A549 (cell line): Measurements from ENCODE around the gene LHFPL2. TPM values are rescaled to one million over a fixed set of nuclear protein-coding genes. Genes with fewer than 3 reads are reported as not detected.
"Not testable (repeated sequence)": the region's sequence is repeated elsewhere in the genome, so short reads cannot be mapped to it uniquely, and the experiment has no call there.

ENCODE experiments used
- ATAC-seq, 2 experiments: fragments of 200-7000 bp in 1 of 2; fragments of >200 bp in 1 of 2; cut with Nextera tagmentation in 1 of 2; cut with Tn5 transposase in 1 of 2; 3 replicates each; pipeline versions ENCODE4 v1.8.0 to v1.9.1; 2018 to 2020; ENCODE audit warnings: mild to moderate bottlenecking in 1 of 2, moderate library complexity in 1 of 2
- CTCF ChIA-PET: fragments of 300-600 bp; sonication (Branson Sonifier 250); formaldehyde crosslinking; extraction: SDS; loops from one replicate; lab custom pipeline; 2021; ENCODE audit warnings: antibody characterized with exemption, inconsistent platforms; lab: Yijun Ruan, JAX
- POLR2A ChIA-PET: fragments of 350-600 bp; formaldehyde crosslinking; extraction: SDS; loops from one replicate; lab custom pipeline; 2021; ENCODE audit warnings: antibody characterized with exemption, inconsistent platforms; lab: Yijun Ruan, JAX
- DNase-seq, 2 experiments: peaks; one replicate each; pipeline versions ENCODE4 v3.0.0 to v3.0.0-alpha.2; 2011 to 2016; ENCODE audit warnings: low read depth in 1 of 2, low spot score in 1 of 2
- FAIRE-seq: peaks from 2 replicates; lab custom pipeline; 2011; peaks lifted over from hg19 to GRCh38; lab: Jason Lieb, UNC
- H3K27ac ChIP-seq, 2 experiments: fragments of >200 bp; sonication (Bioruptor Twin); formaldehyde crosslinking; 3 replicates each; pipeline ENCODE4 v1.5.1; 2016 to 2017
- H3K4me1 ChIP-seq: fragments of >200 bp; sonication (Bioruptor Twin); formaldehyde crosslinking; 3 replicates; pipeline ENCODE4 v1.6.1; 2016
- H3K4me2 ChIP-seq: fragments of >200 bp; sonication (Bioruptor Twin); formaldehyde crosslinking; 3 replicates; pipeline ENCODE4 v1.6.1; 2016
- H3K4me3 ChIP-seq: fragments of >200 bp; sonication (Bioruptor Twin); formaldehyde crosslinking; 3 replicates; pipeline ENCODE4 v1.5.1; 2016
- H3K9me3 ChIP-seq: fragments of >200 bp; sonication (Bioruptor Twin); formaldehyde crosslinking; 3 replicates; pipeline ENCODE4 v1.6.1; 2016
- BCL3 ChIP-seq: fragments of >200 bp; sonication (Bioruptor Twin); formaldehyde crosslinking; IDR thresholded peaks from 3 replicates; pipeline ENCODE4 v1.6.1; 2016
- CBX8 ChIP-seq: fragments of 200-600 bp; sonication (generic); IDR thresholded peaks from 2 replicates; pipeline ENCODE4 v1.6.1; 2016
- CHD2 ChIP-seq: fragments of 150-350 bp; IDR thresholded peaks from 2 replicates; pipeline ENCODE4 v1.6.1; 2014; ENCODE audit warnings: low read length; ENCODE audit not compliant: partially characterized antibody
- FOSL2 ChIP-seq, 2 experiments: fragments of 450-650 bp in 1 of 2; fragments of >200 bp in 1 of 2; sonication (Bioruptor Twin) in 1 of 2; formaldehyde crosslinking; IDR thresholded peaks; 2 replicates each; pipeline versions ENCODE4 v1.5.0 to v1.6.1; 2016 to 2020; ENCODE audit warnings: mild to moderate bottlenecking in 1 of 2, moderate library complexity in 1 of 2
- GATA3 ChIP-seq: IDR thresholded peaks from 2 replicates; pipeline ENCODE4 v1.6.1; 2012; ENCODE audit warnings: borderline replicate concordance
- HEYL ChIP-seq: fragments of 250-450 bp; sonication (Bioruptor Pico); IDR thresholded peaks from 2 replicates; pipeline ENCODE4 v1.8.0; 2021; ENCODE audit warnings: mild to moderate bottlenecking, moderate library complexity
- JUN ChIP-seq, 2 experiments: fragments of >200 bp; sonication (Bioruptor Twin); formaldehyde crosslinking; IDR thresholded peaks; 2 replicates in 1 of 2; 3 replicates in 1 of 2; pipeline ENCODE4 v1.6.1; 2016 to 2017
- JUNB ChIP-seq: fragments of >200 bp; sonication (Bioruptor Twin); formaldehyde crosslinking; IDR thresholded peaks from 2 replicates; pipeline ENCODE4 v1.6.1; 2016
- MAX ChIP-seq: IDR thresholded peaks from 2 replicates; pipeline ENCODE4 v1.6.1; 2012
- POLR2AphosphoS2 ChIP-seq: conservative IDR thresholded peaks from 2 replicates; pipeline ENCODE4 v1.6.1; 2012; ENCODE audit warnings: low read length, improper control_type of control experiment, inconsistent platforms
- TFCP2L1 ChIP-seq: fragments of 250-450 bp; sonication (Bioruptor Pico); IDR thresholded peaks from 2 replicates; pipeline ENCODE4 v1.5.0; 2021; ENCODE audit warnings: mild to moderate bottlenecking
- ZFP36 ChIP-seq: fragments of 450-650 bp; IDR thresholded peaks from 2 replicates; pipeline ENCODE4 v1.6.1; 2014; ENCODE audit warnings: borderline replicate concordance; ENCODE audit not compliant: partially characterized antibody
- WGBS: methylation state at CpG from one replicate; pipeline ENCODE4 v1.1.6; 2017; ENCODE audit errors: missing lambda C conversion rate; 5-methylcytosine and 5-hydroxymethylcytosine counted together
- polyA plus RNA-seq, 4 experiments: library from polyadenylated mRNA; depleted of rRNA in 3 of 4; stranded (reverse); fragments of >200 nt; fragmentation: RNase III in 1 of 4; extraction: RNeasy Plus Mini Kit Qiagen cat#74134 plus additional on column Dnase treatment in 1 of 4; gene quantifications; 2 replicates in 3 of 4; 3 replicates in 1 of 4; pipeline ENCODE4 v1.2.3, GENCODE V29; 2011 to 2017

The LHFPL2 gene
- polyA plus RNA-seq, 2 of the 4 experiments (the other 2 are of a cell fraction), result 24.9 to 41.7 TPM

- DNase-seq (no peak), FAIRE-seq (no peak), ATAC-seq (peak in 1 of 2 experiments; percentile 19; a peak in 3 of 6 replicates)
- 72% methylated on average over 2 of the region's 2 CpGs for WGBS
- CTCF ChIA-PET, result interaction anchor here (1.1 to 1.3 kb wide), 3 partner anchors 8 to 156 kb away, joined by 3 to 4 read pairs (median 3); no protein-coding TSS in a partner anchor
- Histone ChIP-seq H3K4me3 (no peak overlapping the region), H3K9me3 (peaks cover 5% of the 10 kb centered on the region; the same call in 1 of the 3 replicates), H3K4me2 (peak overlapping the region; percentile 18; the same call in 2 of the 3 replicates), H3K27ac (peak overlapping the region; percentile 5 to 30; a peak in 3 of 6 replicates), H3K4me1 (peaks cover 68% of the 10 kb centered on the region)
- POLR2A ChIA-PET, result no interaction called here
- TF ChIP-seq ZFP36, result no peak
Observed at GRCh38 chr5:78624011-78624541, 24.5 kb downstream of the LHFPL2 start.

- TF ChIP-seq JUN (IDR thresholded peaks at IDR 0.05) (no peak), GATA3 (peak; percentile 60; the same call in 1 of the 2 replicates), HEYL (CRISPR knock-in tag) (no peak)
- FAIRE-seq, result no peak
- DNase-seq, result no peak
- Histone ChIP-seq H3K4me1 (peaks cover 51% of the 10 kb centered on the region), H3K4me2 (peak overlapping the region; percentile 58), H3K9me3 (peaks cover 5% of the 10 kb centered on the region; the same call in 1 of the 3 replicates), H3K4me3 (no peak overlapping the region), H3K27ac (peak overlapping the region; percentile 58 to 74; a peak in 4 of 6 replicates)
- CTCF ChIA-PET, result interaction anchor here (0.8 to 2.8 kb wide), 3 partner anchors 14 to 342 kb away, joined by 3 to 11 read pairs (median 3); no protein-coding TSS in a partner anchor
- POLR2A ChIA-PET, result no interaction called here
- ATAC-seq, result peak in 1 of 2 experiments; percentile 27; a peak in 2 of 6 replicates
- WGBS, result 78% methylated on average over 3 of the region's 3 CpGs
Observed at GRCh38 chr5:78622302-78622971, 26.1 kb downstream of the LHFPL2 start.

GRCh38 chr5:78621291-78621738, 27.3 kb downstream of the LHFPL2 start:
- peak in 1 of 2 experiments; percentile 23 for DNase-seq
- H3K4me3 ChIP-seq, result no peak overlapping the region
- peak overlapping the region; percentile 58 for H3K4me2 ChIP-seq
- TF ChIP-seq ZFP36 (no peak), CBX8 (no peak), TFCP2L1 (CRISPR knock-in tag) (no peak), POLR2AphosphoS2 (no peak), MAX (no peak), JUNB (no peak), FOSL2 (IDR thresholded peaks at IDR 0.05) (no peak), FOSL2 (CRISPR knock-in tag; IDR thresholded peaks at IDR 0.05) (no peak), JUN (IDR thresholded peaks at IDR 0.05) (no peak), CHD2 (no peak), BCL3 (no peak)
- TF ChIP-seq, all 56 proteins: peak for 0
- peaks cover 5% of the 10 kb centered on the region; the same call in 1 of the 3 replicates for H3K9me3 ChIP-seq
- 22% methylated on average over 3 of the region's 3 CpGs for WGBS
- peak overlapping the region; percentile 23 to 74; a peak in 3 of 6 replicates for H3K27ac ChIP-seq
- CTCF ChIA-PET, result interaction anchor here (0.8 to 2.8 kb wide), 3 partner anchors 15 to 343 kb away, joined by 3 to 11 read pairs (median 3); no protein-coding TSS in a partner anchor
- ATAC-seq (peak in 1 of 2 experiments; percentile 49; a peak in 3 of 6 replicates), FAIRE-seq (no peak)
- POLR2A ChIA-PET, result no interaction called here
- peaks cover 47% of the 10 kb centered on the region for H3K4me1 ChIP-seq

GRCh38 chr5:78620119-78620518, 28.5 kb downstream of the LHFPL2 start:
- CTCF ChIA-PET, result interaction anchor here (2.8 kb wide), 1 partner anchor 16 kb away, joined by 11 read pairs; no protein-coding TSS in a partner anchor
- H3K9me3 ChIP-seq, POLR2A ChIA-PET, H3K4me3 ChIP-seq, FAIRE-seq, DNase-seq, H3K27ac ChIP-seq, H3K4me2 ChIP-seq, ATAC-seq: not testable (repeated sequence)
- peaks cover 51% of the 10 kb centered on the region for H3K4me1 ChIP-seq
- WGBS, result 96% methylated on average over 4 of the region's 4 CpGs
